HepG2 (cell line): ENCODE data around the gene IL22RA1. TPM values are rescaled to one million over a fixed set of nuclear protein-coding genes. Genes with fewer than 3 reads are reported as not detected.

Experiments
- BRD4 ChIP-seq: sonication (generic); formaldehyde crosslinking; IDR thresholded peaks from 2 replicates; pipeline ENCODE4 v1.4.0; 2020; ENCODE audit warnings: missing genetic modification reagents
- CHCHD3 ChIP-seq: sonication (generic); formaldehyde crosslinking; IDR thresholded peaks from 2 replicates; pipeline ENCODE4 v1.8.0; 2022; ENCODE audit warnings: mild to moderate bottlenecking, missing genetic modification reagents, moderate library complexity
- ELF3 ChIP-seq: IDR thresholded peaks from 2 replicates; pipeline ENCODE4 v1.6.1; 2016; ENCODE audit warnings: missing genetic modification reagents, missing compliant biosample characterization
- EP300 ChIP-seq, 3 experiments: sonication (generic) in 1 of 3; formaldehyde crosslinking in 1 of 3; IDR thresholded peaks; 2 replicates each; pipeline versions ENCODE4 v1.5.1 to v1.6.1; 2011 to 2020; ENCODE audit warnings: low read depth in 2 of 3, low read length in 2 of 3, borderline replicate concordance in 1 of 3, improper control_type of control experiment in 1 of 3, mild to moderate bottlenecking in 1 of 3, missing genetic modification reagents in 1 of 3, moderate library complexity in 1 of 3
- IRX3 ChIP-seq: sonication (generic); formaldehyde crosslinking; IDR thresholded peaks from 2 replicates; pipeline ENCODE4 v1.8.1; 2023; ENCODE audit warnings: mild to moderate bottlenecking, low read depth, missing genetic modification reagents, borderline replicate concordance
- KAT7 ChIP-seq: IDR thresholded peaks from 2 replicates; pipeline ENCODE4 v1.6.1; 2018; ENCODE audit warnings: borderline replicate concordance, missing compliant biosample characterization
- MTA3 ChIP-seq: sonication (generic); formaldehyde crosslinking; IDR thresholded peaks from 2 replicates; pipeline ENCODE4 v1.4.0; 2020; ENCODE audit warnings: missing genetic modification reagents
- MXD1 ChIP-seq: sonication (generic); formaldehyde crosslinking; IDR thresholded peaks from 2 replicates; pipeline ENCODE4 v1.4.0; 2020; ENCODE audit warnings: mild to moderate bottlenecking, missing genetic modification reagents
- PRDM10 ChIP-seq: sonication (generic); formaldehyde crosslinking; IDR thresholded peaks from 2 replicates; pipeline ENCODE4 v1.4.0; 2020; ENCODE audit warnings: low read depth, missing genetic modification reagents
- RXRA ChIP-seq: sonication (generic); formaldehyde crosslinking; IDR thresholded peaks from 2 replicates; pipeline ENCODE4 v1.5.1; 2020; ENCODE audit warnings: missing genetic modification reagents
- SIX1 ChIP-seq: sonication (generic); formaldehyde crosslinking; IDR thresholded peaks from 2 replicates; pipeline ENCODE4 v1.4.0; 2020; ENCODE audit warnings: missing genetic modification reagents, borderline replicate concordance
- SMAD9 ChIP-seq: sonication (generic); formaldehyde crosslinking; IDR thresholded peaks from 2 replicates; pipeline ENCODE4 v1.5.1; 2020; ENCODE audit warnings: mild to moderate bottlenecking, missing genetic modification reagents
- SPEN ChIP-seq: sonication (generic); formaldehyde crosslinking; IDR thresholded peaks from 2 replicates; pipeline ENCODE4 v1.5.1; 2020; ENCODE audit warnings: low read depth, mild to moderate bottlenecking, missing genetic modification reagents
- SUZ12 ChIP-seq: fragments of 150-350 bp; IDR thresholded peaks from 2 replicates; pipeline ENCODE4 v1.6.1; 2014; ENCODE audit warnings: low read depth, low read length
- ZBTB37 ChIP-seq: sonication (generic); formaldehyde crosslinking; IDR thresholded peaks from 2 replicates; pipeline ENCODE4 v1.4.0; 2020; ENCODE audit warnings: mild to moderate bottlenecking, missing genetic modification reagents
- ZMYM3 ChIP-seq: sonication (generic); formaldehyde crosslinking; IDR thresholded peaks from 2 replicates; pipeline ENCODE4 v1.5.1; 2020; ENCODE audit warnings: mild to moderate bottlenecking, missing genetic modification reagents
- ZNF264 ChIP-seq: sonication (generic); formaldehyde crosslinking; IDR thresholded peaks from 2 replicates; pipeline ENCODE4 v1.4.0; 2020; ENCODE audit warnings: missing genetic modification reagents
- ZNF274 ChIP-seq: sonication (generic); formaldehyde crosslinking; IDR thresholded peaks from 2 replicates; pipeline ENCODE4 v1.5.1; 2020; ENCODE audit warnings: mild to moderate bottlenecking, missing genetic modification reagents
- ZNF33A ChIP-seq: sonication (generic); formaldehyde crosslinking; IDR thresholded peaks from 2 replicates; pipeline ENCODE4 v1.5.1; 2020; ENCODE audit warnings: missing genetic modification reagents, mild to moderate bottlenecking, moderate library complexity, borderline replicate concordance
- ZNF567 ChIP-seq: sonication (generic); formaldehyde crosslinking; IDR thresholded peaks from 2 replicates; pipeline ENCODE4 v1.8.1; 2023; ENCODE audit warnings: mild to moderate bottlenecking, missing genetic modification reagents, borderline replicate concordance
- ZNF607 ChIP-seq: sonication (generic); formaldehyde crosslinking; IDR thresholded peaks from 2 replicates; pipeline ENCODE4 v1.5.1; 2020; ENCODE audit warnings: missing genetic modification reagents, mild to moderate bottlenecking, borderline replicate concordance
- ZNF660 ChIP-seq: sonication (generic); formaldehyde crosslinking; IDR thresholded peaks from 2 replicates; pipeline ENCODE4 v1.5.1; 2020; ENCODE audit warnings: mild to moderate bottlenecking, low read depth, missing genetic modification reagents, borderline replicate concordance
- ZNF703 ChIP-seq: sonication (generic); formaldehyde crosslinking; IDR thresholded peaks from 2 replicates; pipeline ENCODE4 v1.5.1; 2020; ENCODE audit warnings: missing genetic modification reagents, mild to moderate bottlenecking, moderate library complexity, borderline replicate concordance
- ZNF782 ChIP-seq: sonication (generic); formaldehyde crosslinking; IDR thresholded peaks from 2 replicates; pipeline ENCODE4 v1.4.0; 2020; ENCODE audit warnings: missing genetic modification reagents, mild to moderate bottlenecking, borderline replicate concordance
- polyA plus RNA-seq, 8 experiments: library from polyadenylated mRNA; depleted of rRNA in 3 of 8; stranded (reverse) in 7 of 8; unstranded in 1 of 8; fragments of >200 nt; fragmentation: Illumina TruSeq in 4 of 8; extraction: Trizol in 4 of 8; gene quantifications; 2 replicates each; pipeline versions ENCODE4 v1.2.1 to v1.2.3, GENCODE V29; 2011 to 2016; ENCODE audit warnings: low read depth in 4 of 8, missing spikeins in 1 of 8, mixed read lengths in 1 of 8; ENCODE audit not compliant: insufficient read depth in 1 of 8
- total RNA-seq, 5 experiments: library from RNA; depleted of rRNA; stranded (reverse); fragments of >200 nt; fragmentation: Illumina TruSeq; extraction: Trizol; gene quantifications; 2 replicates each; pipeline ENCODE4 v1.2.3, GENCODE V29; 2016; ENCODE audit warnings: low read depth in 1 of 5

IL22RA1 gene
- total and polyA plus RNA-seq, 2 of the 13 experiments (the other 11 are each of a cell fraction or from before 2014, with no cell fraction given) = 4.4 to 10.2 TPM

GRCh38 chr1:24118410-24119242 is 24.3 kb downstream of the IL22RA1 start (continued):
- TF ChIP-seq ZNF567 (no peak), ZBTB37 (CRISPR knock-in tag) (no peak), KAT7 (no peak), ELF3 (CRISPR knock-in tag) (peak; percentile 88), ZNF703 (CRISPR knock-in tag) (no peak), EP300 (IDR thresholded peaks at IDR 0.05; ENCODE audit: low read depth in 2 of 2, low read length in 2 of 2) (peak in 1 of 2 experiments; percentile 84; a peak in 2 of 4 replicates), EP300 (CRISPR knock-in tag; IDR thresholded peaks at IDR 0.05; ENCODE audit: borderline replicate concordance) (peak; percentile 67; the same call in 1 of the 2 replicates), BRD4 (CRISPR knock-in tag) (no peak), ZNF33A (CRISPR knock-in tag) (no peak), ZNF660 (CRISPR knock-in tag) (no peak), SPEN (CRISPR knock-in tag) (no peak), PRDM10 (no peak), SIX1 (CRISPR knock-in tag) (no peak), ZNF607 (CRISPR knock-in tag) (no peak), SMAD9 (CRISPR knock-in tag) (no peak), RXRA (CRISPR knock-in tag) (peak; percentile 90), ZNF264 (no peak), ZNF782 (CRISPR knock-in tag) (no peak), ZMYM3 (peak; percentile 61; the same call in 1 of the 2 replicates), CHCHD3 (CRISPR knock-in tag) (no peak), SUZ12 (no peak), ZNF274 (CRISPR knock-in tag) (no peak), MTA3 (CRISPR knock-in tag) (no peak), MXD1 (CRISPR knock-in tag) (no peak), IRX3 (CRISPR knock-in tag) (no peak)
